Type B pancreatic cell (in vitro differentiated cells): Measurements from ENCODE around the gene DOCK3. TPM values are rescaled to one million over a fixed set of nuclear protein-coding genes. Genes with fewer than 3 reads are reported as not detected.
A peak's percentile ranks its signal among the peaks of the same experiment; 100 is the strongest.

Source experiments
- DNase-seq: peaks from one replicate; pipeline ENCODE4 v3.0.0; 2021; ENCODE audit warnings: mixed read lengths; ENCODE audit not compliant: unreplicated experiment; ENCODE audit errors: extremely low spot score
- H3K27ac Mint-ChIP-seq: 2 replicates; pipeline ENCODE4 v1.8.0; 2021; ENCODE audit warnings: mild to moderate bottlenecking, mixed read lengths
- H3K27me3 Mint-ChIP-seq: 2 replicates; pipeline ENCODE4 v1.8.0; 2021; ENCODE audit warnings: mixed read lengths
- H3K36me3 Mint-ChIP-seq: 2 replicates; pipeline ENCODE4 v1.8.0; 2021; ENCODE audit warnings: mixed read lengths
- H3K4me1 Mint-ChIP-seq: one replicate; pipeline ENCODE4 v1.8.0; 2021; ENCODE audit warnings: mixed read lengths; ENCODE audit not compliant: unreplicated experiment
- H3K4me3 Mint-ChIP-seq: 2 replicates; pipeline ENCODE4 v1.8.0; 2021; ENCODE audit warnings: mild to moderate bottlenecking, mixed read lengths
- H3K9me3 Mint-ChIP-seq: 2 replicates; pipeline ENCODE4 v1.8.0; 2021; ENCODE audit warnings: mixed read lengths
- CTCF ChIP-seq: fragments of 200-600 bp; sonication (generic); conservative IDR thresholded peaks from 2 replicates; pipeline ENCODE4 v1.5.0; 2021; ENCODE audit warnings: antibody characterized with exemption, mild to moderate bottlenecking
- total RNA-seq: library from RNA; stranded (reverse); gene quantifications from 2 replicates; pipeline ENCODE4 v1.2.1, GENCODE V29; 2021; ENCODE audit warnings: low replicate concordance

Gene DOCK3
- total RNA-seq, 1 donor from 2014 or later = 5.9 TPM

- no peak for DNase-seq
- peaks cover 24% of the 10 kb centered on the region for H3K4me1 Mint-ChIP-seq
- H3K4me3 Mint-ChIP-seq = no peak overlapping the region
- no peak for TF ChIP-seq CTCF
- H3K9me3 Mint-ChIP-seq = no peaks in the 10 kb centered on the region
- peaks cover 32% of the 10 kb centered on the region for H3K36me3 Mint-ChIP-seq
- no peaks in the 10 kb centered on the region for H3K27me3 Mint-ChIP-seq
- H3K27ac Mint-ChIP-seq = peak overlapping the region; percentile 65
Measured at GRCh38 chr3:51396401-51396800, 721.7 kb downstream of the DOCK3 start.

- H3K4me1 Mint-ChIP-seq = peaks cover 24% of the 10 kb centered on the region
- no peak overlapping the region for H3K4me3 Mint-ChIP-seq
- H3K27ac Mint-ChIP-seq = peak overlapping the region; percentile 63
- H3K36me3 Mint-ChIP-seq = peaks cover 35% of the 10 kb centered on the region
- no peak for TF ChIP-seq CTCF
- H3K27me3 Mint-ChIP-seq = no peaks in the 10 kb centered on the region
- H3K9me3 Mint-ChIP-seq = no peaks in the 10 kb centered on the region
- no peak for DNase-seq
Measured at GRCh38 chr3:51397392-51397791, 722.7 kb downstream of the DOCK3 start.

GRCh38 chr3:51398595-51399310, 724.0 kb downstream of the DOCK3 start:
- Mint-ChIP-seq H3K27ac (no peak overlapping the region), H3K36me3 (peaks cover 31% of the 10 kb centered on the region), H3K9me3 (no peaks in the 10 kb centered on the region), H3K27me3 (no peaks in the 10 kb centered on the region), H3K4me3 (no peak overlapping the region), H3K4me1 (peaks cover 24% of the 10 kb centered on the region)
- no peak for TF ChIP-seq CTCF
- no peak for DNase-seq

- no peak for TF ChIP-seq CTCF
- Mint-ChIP-seq H3K9me3 (no peaks in the 10 kb centered on the region), H3K36me3 (peaks cover 17% of the 10 kb centered on the region), H3K27ac (peak overlapping the region; percentile 40), H3K4me1 (peaks cover 10% of the 10 kb centered on the region), H3K4me3 (no peak overlapping the region), H3K27me3 (no peaks in the 10 kb centered on the region)
- no peak for DNase-seq
Measured at GRCh38 chr3:51400166-51400565, 725.4 kb downstream of the DOCK3 start.

- H3K36me3 Mint-ChIP-seq = peaks cover 11% of the 10 kb centered on the region
- no peak for DNase-seq
- no peak for TF ChIP-seq CTCF
- peaks cover 2% of the 10 kb centered on the region for H3K4me1 Mint-ChIP-seq
- H3K4me3 Mint-ChIP-seq = no peak overlapping the region
- H3K27me3 Mint-ChIP-seq = no peaks in the 10 kb centered on the region
- H3K9me3 Mint-ChIP-seq = no peaks in the 10 kb centered on the region
- H3K27ac Mint-ChIP-seq = peak overlapping the region; percentile 9
Measured at GRCh38 chr3:51401735-51402134, 727.0 kb downstream of the DOCK3 start.
